Muscle of leg (tissue), 11 donors: ENCODE results near the gene VMAC. TPM values are rescaled to one million over a fixed set of nuclear protein-coding genes. Genes with fewer than 3 reads are reported as not detected.
A peak's percentile ranks its signal among the peaks of the same experiment; 100 is the strongest.

ENCODE experiments used
- DNase-seq: peaks from one replicate; pipeline ENCODE4 v3.0.0; 2013
- H3K27ac ChIP-seq: one replicate; pipeline ENCODE4 v1.5.1; 2013; ENCODE audit warnings: mild to moderate bottlenecking, low read length, control low read depth
- H3K27me3 ChIP-seq: one replicate; pipeline ENCODE4 v1.6.1; 2013; ENCODE audit warnings: low read length; ENCODE audit not compliant: control insufficient read depth, insufficient read depth
- H3K36me3 ChIP-seq: one replicate; pipeline ENCODE4 v1.6.1; 2013; ENCODE audit warnings: low read length; ENCODE audit not compliant: control insufficient read depth, insufficient read depth
- H3K4me1 ChIP-seq: one replicate; pipeline ENCODE4 v1.6.1; 2013; ENCODE audit warnings: low read length; ENCODE audit not compliant: control insufficient read depth, insufficient read depth
- H3K4me3 ChIP-seq: one replicate; pipeline ENCODE4 v1.5.1; 2013; ENCODE audit warnings: low read length, control low read depth
- H3K9me3 ChIP-seq: replicated peaks from 2 replicates; pipeline ENCODE4 v1.6.1; 2013; ENCODE audit warnings: low read depth, low read length; ENCODE audit not compliant: control insufficient read depth
- WGBS: methylation state at CpG from one replicate; pipeline ENCODE4 v1.1.5; 2013; ENCODE audit warnings: missing lambda C conversion rate; ENCODE audit not compliant: insufficient coverage; 5-methylcytosine and 5-hydroxymethylcytosine counted together
- polyA plus RNA-seq, 8 donors: library from polyadenylated mRNA; unstranded; fragments of 120-200 nt; gene quantifications; one replicate each; pipeline versions ENCODE4 v1.2.1 to v1.2.3, GENCODE V29; 2013; ENCODE audit warnings: inconsistent platforms in 1 of 8, low replicate concordance in 1 of 8; ENCODE audit not compliant: insufficient read length in 8 of 8, insufficient read depth in 1 of 8
- total RNA-seq: library from RNA; stranded (reverse); fragments of 120-200 nt; gene quantifications from one replicate; pipeline ENCODE4 v1.2.4, GENCODE V29; 2013

VMAC gene
- total and polyA plus RNA-seq, 9 donors, result 2.0 to 4.5 (median 3.6) TPM

DNA sequence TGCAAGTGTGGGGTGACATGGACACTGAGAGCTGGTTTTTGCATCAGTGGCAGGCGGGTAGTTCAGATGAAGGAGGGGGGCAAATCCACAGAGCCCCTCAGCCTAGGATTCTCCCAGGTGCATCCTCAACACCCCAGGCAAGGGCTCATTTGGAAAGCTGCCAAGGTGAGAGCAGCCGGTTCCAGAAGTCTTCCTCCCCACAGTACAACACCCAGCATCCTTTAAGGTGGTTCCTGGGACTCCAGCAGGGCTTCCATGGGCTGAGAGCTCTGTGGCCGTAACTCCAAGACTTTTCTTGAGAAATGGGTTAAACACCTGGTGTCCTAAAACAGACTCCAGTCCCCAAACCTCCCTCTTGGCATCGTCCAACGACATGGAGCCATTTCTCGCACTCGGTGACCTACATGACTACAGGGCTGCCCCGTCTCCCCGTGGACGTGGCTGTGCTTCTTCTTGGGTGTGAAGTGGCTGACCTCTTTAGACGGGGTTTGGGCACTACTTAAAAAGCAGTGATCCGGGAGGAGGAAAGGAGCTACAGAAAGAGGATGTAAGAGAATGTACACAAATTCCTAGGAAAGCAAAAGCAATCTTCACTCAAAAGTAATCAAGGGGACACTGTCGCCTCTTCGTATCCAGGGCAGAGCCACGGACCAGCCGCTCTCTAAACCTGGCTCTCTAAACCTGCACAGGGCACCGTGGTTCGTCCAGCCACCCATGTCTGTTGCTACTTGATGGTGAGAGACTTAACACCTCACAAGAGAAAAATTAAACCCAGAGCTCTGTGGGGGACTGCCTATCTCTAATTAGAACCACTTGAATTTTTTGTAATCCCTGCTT lies 47.7 kb downstream of the VMAC start:
- H3K9me3 ChIP-seq, result no peaks in the 10 kb centered on the region
- DNase-seq, result peak; percentile 31
- WGBS, result 38% methylated on average over 2 of the region's 18 CpGs
- peaks cover 50% of the 10 kb centered on the region for H3K4me1 ChIP-seq
- no peak overlapping the region for H3K27ac ChIP-seq
- no peaks in the 10 kb centered on the region for H3K27me3 ChIP-seq
- no peak overlapping the region for H3K4me3 ChIP-seq
- peaks cover 27% of the 10 kb centered on the region for H3K36me3 ChIP-seq

DNA sequence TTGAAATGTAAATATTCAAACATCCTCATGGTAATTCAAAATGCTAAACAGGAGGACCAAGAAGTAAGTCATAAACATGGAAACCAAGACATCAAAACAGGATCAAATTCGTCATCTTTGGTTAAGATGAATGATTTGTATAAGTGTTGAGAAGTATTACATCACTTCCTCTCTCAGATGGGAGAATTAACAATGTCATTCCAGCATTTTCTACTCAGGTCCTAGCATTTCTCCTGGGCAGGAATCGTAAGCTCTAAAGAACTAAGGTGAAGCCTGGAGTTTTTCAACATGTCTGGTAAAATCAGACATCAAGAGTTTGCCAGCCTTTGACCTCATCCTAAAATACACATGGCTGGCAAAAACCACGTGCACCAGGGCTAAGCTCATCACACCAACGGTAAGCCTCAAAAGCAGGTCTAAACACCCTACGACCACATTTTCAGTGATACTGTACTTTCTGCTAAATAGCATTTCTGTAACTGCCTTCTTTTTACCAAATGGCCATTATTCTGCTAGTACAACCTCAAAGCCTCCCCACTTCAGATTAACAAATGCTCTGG lies 48.4 kb downstream of the VMAC start:
- DNase-seq, result no peak
- Histone ChIP-seq H3K27me3 (no peaks in the 10 kb centered on the region), H3K4me3 (no peak overlapping the region), H3K36me3 (peaks cover 23% of the 10 kb centered on the region), H3K27ac (no peak overlapping the region), H3K4me1 (peaks cover 43% of the 10 kb centered on the region), H3K9me3 (no peaks in the 10 kb centered on the region)
- WGBS, result 57% methylated on average over 1 of the region's 5 CpGs

DNA sequence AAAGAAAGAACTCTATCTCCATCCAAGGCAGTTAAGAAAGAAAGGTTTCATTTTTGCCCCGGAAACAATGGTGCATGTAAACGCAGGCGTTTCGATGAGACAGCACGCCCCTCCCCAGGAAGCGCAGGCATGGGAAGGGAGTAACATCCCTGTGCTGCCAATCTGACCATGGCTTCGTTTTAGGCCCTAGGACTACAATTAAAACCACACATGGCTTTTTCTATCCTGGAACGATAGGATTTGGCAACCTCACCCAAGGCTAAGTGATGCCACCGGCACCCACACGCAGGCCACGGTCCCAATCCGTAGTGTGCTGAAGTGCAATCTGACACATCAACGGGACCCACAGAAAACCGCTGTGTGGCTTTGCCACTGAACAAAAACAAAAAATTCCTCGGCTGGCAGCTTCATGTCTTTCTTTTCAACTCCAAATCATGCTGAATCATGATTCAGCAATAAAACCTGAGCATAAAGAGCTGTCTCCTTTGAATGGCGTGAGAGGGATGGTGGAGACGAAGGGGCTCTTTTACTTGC lies 49.1 kb downstream of the VMAC start:
- 76% methylated on average over 13 of the region's 17 CpGs for WGBS
- Histone ChIP-seq H3K27me3 (no peaks in the 10 kb centered on the region), H3K27ac (no peak overlapping the region), H3K9me3 (no peaks in the 10 kb centered on the region), H3K36me3 (peaks cover 23% of the 10 kb centered on the region), H3K4me1 (peaks cover 39% of the 10 kb centered on the region), H3K4me3 (no peak overlapping the region)
- DNase-seq, result no peak

DNA sequence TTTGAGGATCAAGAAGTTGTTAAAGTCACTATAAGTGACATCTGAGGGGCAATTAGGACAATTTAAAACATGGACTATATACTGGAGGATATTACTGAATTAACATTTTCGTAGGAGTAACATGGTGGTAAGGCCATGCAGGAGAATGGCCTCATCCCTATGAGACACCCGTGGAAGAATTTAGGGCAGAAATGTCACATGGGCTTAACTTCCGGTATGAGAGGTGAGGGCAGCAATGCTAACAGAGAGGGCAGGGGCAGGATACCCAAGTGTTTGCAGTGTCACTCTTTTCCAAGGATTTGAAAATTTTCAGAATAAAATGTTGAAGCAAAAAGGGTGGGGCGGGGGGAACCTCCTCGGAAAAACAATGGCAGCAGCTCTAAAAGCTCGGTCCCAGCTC lies 49.6 kb downstream of the VMAC start:
- H3K4me3 ChIP-seq, result no peak overlapping the region
- H3K27ac ChIP-seq, result peak overlapping the region; percentile 4
- DNase-seq, result no peak
- H3K4me1 ChIP-seq, result peaks cover 41% of the 10 kb centered on the region
- H3K36me3 ChIP-seq, result peaks cover 19% of the 10 kb centered on the region
- H3K27me3 ChIP-seq, result no peaks in the 10 kb centered on the region
- H3K9me3 ChIP-seq, result no peaks in the 10 kb centered on the region
- WGBS, result 58% methylated on average over 5 of the region's 6 CpGs

DNA sequence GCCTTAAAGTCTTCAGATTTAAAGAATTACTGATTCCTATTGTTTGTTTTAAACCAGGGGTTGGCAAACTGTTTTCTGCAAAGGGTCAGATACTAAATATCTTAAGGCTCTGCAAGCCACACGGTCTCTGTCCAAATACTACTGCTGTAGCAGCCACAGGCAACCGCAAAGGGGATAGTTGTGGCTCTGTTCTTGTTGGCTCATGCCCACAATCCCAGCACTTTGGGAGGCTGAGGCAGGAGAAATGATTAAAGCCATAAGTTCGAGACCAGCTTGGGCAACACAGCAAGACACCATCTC lies 50.9 kb downstream of the VMAC start:
- no CpG with 5 or more reads among the region's 3 CpGs for WGBS

DNA sequence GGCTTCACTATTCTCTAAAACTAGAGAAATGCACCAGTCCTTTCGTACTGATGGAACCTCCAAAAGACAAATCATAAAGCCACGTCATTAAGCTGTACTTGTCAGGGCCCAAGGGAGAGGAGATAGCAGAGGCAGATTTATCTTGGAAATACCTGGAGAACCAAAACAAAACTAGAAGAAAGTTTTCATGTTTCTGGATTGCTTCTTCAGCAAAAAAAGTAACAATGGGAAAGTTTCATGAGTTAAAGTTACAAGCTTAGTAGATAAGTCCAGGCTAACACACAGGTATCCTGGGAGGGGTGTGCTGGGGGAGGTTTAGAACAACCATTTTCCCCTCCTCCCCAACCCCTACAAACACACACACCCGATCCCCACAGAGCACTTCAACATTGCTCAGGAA lies 51.7 kb downstream of the VMAC start:
- no peak overlapping the region for H3K4me3 ChIP-seq
- H3K27ac ChIP-seq, result no peak overlapping the region
- H3K9me3 ChIP-seq, result no peaks in the 10 kb centered on the region
- no peaks in the 10 kb centered on the region for H3K27me3 ChIP-seq
- peaks cover 51% of the 10 kb centered on the region for H3K4me1 ChIP-seq
- DNase-seq, result no peak
- peaks cover 3% of the 10 kb centered on the region for H3K36me3 ChIP-seq
- WGBS, result no CpG with 5 or more reads among the region's 3 CpGs

More for the DNA sequence above, 50.9 kb downstream of the VMAC start:
- peaks cover 10% of the 10 kb centered on the region for H3K36me3 ChIP-seq
- no peak overlapping the region for H3K4me3 ChIP-seq
- no peak for DNase-seq
- H3K4me1 ChIP-seq, result peaks cover 51% of the 10 kb centered on the region
- no peak overlapping the region for H3K27ac ChIP-seq
- no peaks in the 10 kb centered on the region for H3K9me3 ChIP-seq
- H3K27me3 ChIP-seq, result no peaks in the 10 kb centered on the region

DNA sequence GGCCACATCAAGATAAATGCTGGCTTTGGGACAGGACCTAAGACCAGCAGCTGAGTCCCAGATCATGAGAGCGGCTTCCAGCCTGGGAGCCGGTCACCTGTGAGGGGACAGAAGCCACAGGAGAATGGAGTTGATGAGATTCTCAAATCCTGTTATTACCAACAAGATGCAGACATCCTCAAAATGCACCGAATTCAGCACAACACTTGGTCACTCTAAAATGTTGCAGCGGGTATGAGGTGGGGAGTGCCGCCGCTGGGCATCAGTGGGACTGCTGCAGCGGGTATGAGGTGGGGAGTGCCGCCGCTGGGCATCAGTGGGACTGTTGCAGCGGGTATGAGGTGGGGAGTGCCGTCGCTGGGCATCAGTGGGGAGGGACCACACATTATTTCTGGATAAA lies 52.1 kb downstream of the VMAC start:
- H3K9me3 ChIP-seq, result no peaks in the 10 kb centered on the region
- no peak for DNase-seq
- no peaks in the 10 kb centered on the region for H3K27me3 ChIP-seq
- H3K27ac ChIP-seq, result no peak overlapping the region
- peaks cover 49% of the 10 kb centered on the region for H3K4me1 ChIP-seq
- WGBS, result 86% methylated on average over 5 of the region's 12 CpGs
- no peak overlapping the region for H3K4me3 ChIP-seq
- H3K36me3 ChIP-seq, result peaks cover 3% of the 10 kb centered on the region

DNA sequence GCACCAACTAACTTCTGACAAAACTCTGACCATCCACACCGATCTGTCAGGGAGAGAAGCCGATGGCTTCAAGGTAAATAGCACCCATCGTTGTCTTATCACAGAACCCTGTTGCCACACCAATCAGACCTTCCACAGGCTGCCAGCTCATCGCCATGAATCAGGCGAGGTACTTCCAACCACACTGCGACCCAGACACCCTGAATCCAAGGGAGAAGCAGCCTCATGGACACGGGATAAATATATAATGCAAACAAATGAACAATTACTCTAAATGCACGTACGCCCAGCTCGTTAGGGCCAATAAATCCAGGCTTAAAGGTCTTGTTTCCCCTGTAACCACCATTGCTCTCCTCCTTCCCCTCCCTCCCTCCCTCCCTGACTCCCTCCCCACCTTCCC lies 52.5 kb downstream of the VMAC start:
- Histone ChIP-seq H3K9me3 (no peaks in the 10 kb centered on the region), H3K4me1 (peaks cover 49% of the 10 kb centered on the region), H3K4me3 (no peak overlapping the region), H3K36me3 (peaks cover 3% of the 10 kb centered on the region), H3K27ac (no peak overlapping the region), H3K27me3 (no peaks in the 10 kb centered on the region)
- no peak for DNase-seq
- WGBS, result 66% methylated on average over 5 of the region's 10 CpGs

DNA sequence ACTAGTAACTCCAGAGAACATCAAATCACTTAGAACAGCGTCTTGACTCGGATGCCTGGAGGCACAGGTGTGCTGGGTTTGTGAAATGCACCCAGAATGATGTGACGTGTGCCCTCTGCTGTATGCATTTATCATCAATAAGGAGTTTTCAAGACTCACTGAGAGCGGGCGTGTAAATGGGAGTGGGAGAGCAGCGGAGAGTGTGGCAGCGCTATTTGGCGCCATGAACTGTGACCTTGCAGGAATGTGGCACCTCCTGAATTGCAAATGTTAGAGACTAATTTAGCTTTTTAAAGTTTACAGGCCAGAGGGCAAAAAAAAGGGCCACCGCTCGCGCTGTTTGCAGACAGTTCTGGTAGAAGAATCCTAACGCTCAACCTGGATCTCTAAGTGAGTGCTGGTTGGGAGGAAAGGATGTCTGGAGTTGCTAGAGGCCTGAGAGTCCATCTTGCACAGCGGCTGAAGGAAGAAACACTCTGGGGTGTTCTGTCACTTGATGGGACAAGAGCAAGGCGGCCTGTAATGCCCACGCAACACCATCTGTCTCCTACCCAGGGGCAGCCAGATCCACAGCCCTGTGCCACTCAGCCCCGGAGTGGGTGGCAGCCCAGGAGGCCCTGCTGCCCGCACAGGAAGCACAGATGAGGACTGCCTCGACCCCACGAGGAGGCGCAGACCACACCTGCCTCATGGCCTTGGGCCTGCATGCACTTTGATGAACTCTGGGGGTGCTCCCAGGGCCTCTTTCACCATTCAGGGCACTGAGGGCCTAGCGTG lies 53.6 kb downstream of the VMAC start:
- H3K27me3 ChIP-seq, result no peaks in the 10 kb centered on the region
- no peak overlapping the region for H3K27ac ChIP-seq
- peaks cover 49% of the 10 kb centered on the region for H3K4me1 ChIP-seq
- H3K4me3 ChIP-seq, result no peak overlapping the region
- no peak for DNase-seq
- H3K9me3 ChIP-seq, result no peaks in the 10 kb centered on the region
- WGBS, result 77% methylated on average over 15 of the region's 21 CpGs
- peaks cover 3% of the 10 kb centered on the region for H3K36me3 ChIP-seq

DNA sequence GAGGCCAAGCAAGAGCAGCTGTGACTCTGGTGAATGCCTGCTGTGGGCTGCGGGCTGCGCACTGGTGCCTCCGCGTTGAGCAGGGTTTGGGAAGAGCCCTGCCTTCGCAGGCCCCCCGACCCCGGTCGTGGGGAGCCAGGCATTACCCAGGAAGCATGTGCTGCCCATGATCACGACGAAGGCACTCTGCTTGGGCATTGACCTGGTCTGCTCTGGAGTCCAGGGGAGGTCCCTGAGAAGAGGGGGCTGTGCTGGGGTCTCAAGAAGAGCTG lies 54.1 kb downstream of the VMAC start:
- H3K4me1 ChIP-seq, result peaks cover 45% of the 10 kb centered on the region
- 85% methylated on average over 10 of the region's 10 CpGs for WGBS
- H3K27ac ChIP-seq, result no peak overlapping the region

More for the DNA sequence above, 54.1 kb downstream of the VMAC start:
- no peaks in the 10 kb centered on the region for H3K9me3 ChIP-seq
- H3K4me3 ChIP-seq, result no peak overlapping the region
- DNase-seq, result no peak
- H3K27me3 ChIP-seq, result no peaks in the 10 kb centered on the region
- peaks cover 3% of the 10 kb centered on the region for H3K36me3 ChIP-seq
